ENCODE measurements around the gene MRGPRD.

DNA sequence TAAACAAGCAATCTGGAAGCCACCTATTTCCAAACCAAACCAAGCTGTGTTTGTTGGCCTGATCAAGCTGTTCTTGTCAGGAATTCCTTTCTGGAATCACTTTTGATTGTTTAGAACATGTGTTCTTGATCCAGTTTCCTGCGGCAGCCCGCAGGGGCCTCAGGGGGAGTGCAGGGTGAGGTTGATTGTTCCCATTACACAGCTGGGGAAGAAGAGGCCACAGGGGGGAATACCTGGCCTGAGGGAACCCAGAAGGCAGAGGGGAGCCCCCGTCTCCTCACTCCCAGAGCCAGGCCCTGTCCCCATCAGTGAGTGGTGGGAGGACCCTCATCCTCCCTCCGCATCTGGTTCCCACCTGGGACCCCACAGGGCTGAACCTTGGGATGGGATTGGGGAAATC, 4.2 kb downstream of the MRGPRD start:
- TF ChIP-seq, protein P1, sequence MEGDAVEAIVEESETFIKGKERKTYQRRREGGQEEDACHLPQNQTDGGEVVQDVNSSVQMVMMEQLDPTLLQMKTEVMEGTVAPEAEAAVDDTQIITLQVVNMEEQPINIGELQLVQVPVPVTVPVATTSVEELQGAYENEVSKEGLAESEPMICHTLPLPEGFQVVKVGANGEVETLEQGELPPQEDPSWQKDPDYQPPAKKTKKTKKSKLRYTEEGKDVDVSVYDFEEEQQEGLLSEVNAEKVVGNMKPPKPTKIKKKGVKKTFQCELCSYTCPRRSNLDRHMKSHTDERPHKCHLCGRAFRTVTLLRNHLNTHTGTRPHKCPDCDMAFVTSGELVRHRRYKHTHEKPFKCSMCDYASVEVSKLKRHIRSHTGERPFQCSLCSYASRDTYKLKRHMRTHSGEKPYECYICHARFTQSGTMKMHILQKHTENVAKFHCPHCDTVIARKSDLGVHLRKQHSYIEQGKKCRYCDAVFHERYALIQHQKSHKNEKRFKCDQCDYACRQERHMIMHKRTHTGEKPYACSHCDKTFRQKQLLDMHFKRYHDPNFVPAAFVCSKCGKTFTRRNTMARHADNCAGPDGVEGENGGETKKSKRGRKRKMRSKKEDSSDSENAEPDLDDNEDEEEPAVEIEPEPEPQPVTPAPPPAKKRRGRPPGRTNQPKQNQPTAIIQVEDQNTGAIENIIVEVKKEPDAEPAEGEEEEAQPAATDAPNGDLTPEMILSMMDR (IDR thresholded peaks at IDR 0.05; ENCODE audit: low read depth, low read length, missing input control), result no peak
- no peak for TF ChIP-seq FOXA2 (IDR thresholded peaks at IDR 0.05)
- no peak for TF ChIP-seq TAF1 (conservative IDR thresholded peaks at IDR 0.05)
- no peak for TF ChIP-seq SP1 (IDR thresholded peaks at IDR 0.05)
